Measurements from ENCODE around the gene CCKAR.

The CCKAR gene

GRCh38 chr4:26491449-26492170 is 1.3 kb upstream of the CCKAR start:
- CTCF ChIA-PET: interaction anchor here (0.7 kb wide), 1 partner anchor 29 kb away, joined by 3 read pairs; no protein-coding TSS in a partner anchor
- no peak for DNase-seq (ENCODE audit: extremely low spot score)
- no peak for TF ChIP-seq CTCF (IDR thresholded peaks at IDR 0.05; ENCODE audit: control extremely low read depth, extremely low read depth, low read depth, missing control alignments)
- POLR2A ChIA-PET: no interaction called here

GRCh38 chr4:26490960-26491284 is 638 bp upstream of the CCKAR start:
- no peak for TF ChIP-seq CTCF (IDR thresholded peaks at IDR 0.05; ENCODE audit: control extremely low read depth, extremely low read depth, low read depth, missing control alignments)
- no peak for DNase-seq (ENCODE audit: extremely low spot score)
- CTCF ChIA-PET: interaction anchor here (0.7 kb wide), 1 partner anchor 28 kb away, joined by 3 read pairs; no protein-coding TSS in a partner anchor
- POLR2A ChIA-PET: no interaction called here

GRCh38 chr4:26489101-26489985 is 941 bp downstream of the CCKAR start:
- ChIA-PET CTCF (no interaction called here), POLR2A (no interaction called here)
- DNase-seq (ENCODE audit: extremely low spot score): no peak
- no peak for TF ChIP-seq CTCF (IDR thresholded peaks at IDR 0.05; ENCODE audit: control extremely low read depth, extremely low read depth, low read depth, missing control alignments)

GRCh38 chr4:26485684-26486083 is 4.6 kb downstream of the CCKAR start:
- ChIA-PET CTCF (interaction anchor here (1.3 to 4.4 kb wide), 2 partner anchors 11 to 13 kb away, joined by 4 to 19 read pairs; no protein-coding TSS in a partner anchor), POLR2A (no interaction called here)
- TF ChIP-seq CTCF (IDR thresholded peaks at IDR 0.05; ENCODE audit: control extremely low read depth, extremely low read depth, low read depth, missing control alignments): no peak
- no peak for DNase-seq (ENCODE audit: extremely low spot score)

GRCh38 chr4:26484516-26484915 is 5.8 kb downstream of the CCKAR start:
- ChIA-PET POLR2A (no interaction called here), CTCF (interaction anchor here (1.3 to 4.4 kb wide), 2 partner anchors 10 to 15 kb away, joined by 4 to 19 read pairs; no protein-coding TSS in a partner anchor)
- no peak for TF ChIP-seq CTCF (IDR thresholded peaks at IDR 0.05; ENCODE audit: control extremely low read depth, extremely low read depth, low read depth, missing control alignments)
- no peak for DNase-seq (ENCODE audit: extremely low spot score)

GRCh38 chr4:26484032-26484515 is 6.2 kb downstream of the CCKAR start:
- POLR2A ChIA-PET: no interaction called here

More at GRCh38 chr4:26484032-26484515, 6.2 kb downstream of the CCKAR start:
- DNase-seq (ENCODE audit: extremely low spot score): no peak
- TF ChIP-seq CTCF (IDR thresholded peaks at IDR 0.05; ENCODE audit: control extremely low read depth, extremely low read depth, low read depth, missing control alignments): no peak
- CTCF ChIA-PET: interaction anchor here (1.0 to 4.4 kb wide), 3 partner anchors 9 to 428 kb away, joined by 3 to 19 read pairs (median 4); no protein-coding TSS in a partner anchor

Data from GM10248 (cell line).